Spinal cord (tissue), 10 donors: Measurements from ENCODE around the gene MB. TPM values are rescaled to one million over a fixed set of nuclear protein-coding genes. Genes with fewer than 3 reads are reported as not detected.

Source experiments
- DNase-seq, 6 donors: peaks; one replicate each; pipeline versions ENCODE4 v3.0.0 to v3.0.0-alpha.2; 2013 to 2015; ENCODE audit warnings: low spot score in 6 of 6, low read depth in 4 of 6
- H3K27ac ChIP-seq: one replicate; pipeline ENCODE4 v1.5.1; 2013; ENCODE audit warnings: low read depth, low read length, control low read depth
- H3K27me3 ChIP-seq: one replicate; pipeline ENCODE4 v1.6.1; 2013; ENCODE audit warnings: low read length; ENCODE audit not compliant: control insufficient read depth, insufficient read depth
- H3K36me3 ChIP-seq: one replicate; pipeline ENCODE4 v1.6.1; 2013; ENCODE audit warnings: low read length; ENCODE audit not compliant: control insufficient read depth, insufficient read depth
- H3K4me1 ChIP-seq: one replicate; pipeline ENCODE4 v1.6.1; 2013; ENCODE audit warnings: low read length; ENCODE audit not compliant: control insufficient read depth, insufficient read depth
- H3K4me3 ChIP-seq: one replicate; pipeline ENCODE4 v1.5.1; 2013; ENCODE audit warnings: low read depth, low read length, control low read depth
- H3K9me3 ChIP-seq: one replicate; pipeline ENCODE4 v1.6.1; 2013; ENCODE audit warnings: low read length; ENCODE audit not compliant: control insufficient read depth, insufficient read depth
- WGBS: methylation state at CpG from one replicate; pipeline ENCODE4 v1.1.5; 2013; ENCODE audit warnings: missing lambda C conversion rate; ENCODE audit not compliant: insufficient coverage; 5-methylcytosine and 5-hydroxymethylcytosine counted together
- polyA plus RNA-seq, 2 donors: library from polyadenylated mRNA; unstranded; fragments of 120-200 nt; gene quantifications; one replicate each; pipeline ENCODE4 v1.2.1, GENCODE V29; 2013; ENCODE audit not compliant: insufficient read length in 2 of 2
- total RNA-seq, 2 donors: library from RNA; depleted of rRNA in 1 of 2; stranded (reverse); fragments of 120-200 nt in 1 of 2; fragments of >200 nt in 1 of 2; gene quantifications; one replicate each; pipeline versions ENCODE4 v1.2.3 to v1.2.4, GENCODE V29; 2013 to 2014
- donor health status: healthy.

The MB gene
- total and polyA plus RNA-seq, 4 donors: 0.41 to 1.8 (median 0.64) TPM

GRCh38 chr22:35591714-35592417, 25.3 kb downstream of the MB start:
- WGBS: 84% methylated on average over 13 of the region's 14 CpGs
- H3K36me3 ChIP-seq: no peaks in the 10 kb centered on the region
- H3K4me1 ChIP-seq: peaks cover 26% of the 10 kb centered on the region
- no peak overlapping the region for H3K4me3 ChIP-seq
- no peaks in the 10 kb centered on the region for H3K27me3 ChIP-seq
- no peaks in the 10 kb centered on the region for H3K9me3 ChIP-seq
- no peak overlapping the region for H3K27ac ChIP-seq
- no peak for DNase-seq

GRCh38 chr22:35590634-35591295, 26.4 kb downstream of the MB start:
- no peak for DNase-seq
- H3K4me1 ChIP-seq: peaks cover 26% of the 10 kb centered on the region
- H3K4me3 ChIP-seq: no peak overlapping the region
- no peaks in the 10 kb centered on the region for H3K27me3 ChIP-seq
- no peaks in the 10 kb centered on the region for H3K36me3 ChIP-seq
- 77% methylated on average over 10 of the region's 13 CpGs for WGBS
- no peak overlapping the region for H3K27ac ChIP-seq
- H3K9me3 ChIP-seq: no peaks in the 10 kb centered on the region

GRCh38 chr22:35589756-35590093, 27.4 kb downstream of the MB start:
- H3K4me1 ChIP-seq: peaks cover 26% of the 10 kb centered on the region
- H3K27ac ChIP-seq: no peak overlapping the region

DNA sequence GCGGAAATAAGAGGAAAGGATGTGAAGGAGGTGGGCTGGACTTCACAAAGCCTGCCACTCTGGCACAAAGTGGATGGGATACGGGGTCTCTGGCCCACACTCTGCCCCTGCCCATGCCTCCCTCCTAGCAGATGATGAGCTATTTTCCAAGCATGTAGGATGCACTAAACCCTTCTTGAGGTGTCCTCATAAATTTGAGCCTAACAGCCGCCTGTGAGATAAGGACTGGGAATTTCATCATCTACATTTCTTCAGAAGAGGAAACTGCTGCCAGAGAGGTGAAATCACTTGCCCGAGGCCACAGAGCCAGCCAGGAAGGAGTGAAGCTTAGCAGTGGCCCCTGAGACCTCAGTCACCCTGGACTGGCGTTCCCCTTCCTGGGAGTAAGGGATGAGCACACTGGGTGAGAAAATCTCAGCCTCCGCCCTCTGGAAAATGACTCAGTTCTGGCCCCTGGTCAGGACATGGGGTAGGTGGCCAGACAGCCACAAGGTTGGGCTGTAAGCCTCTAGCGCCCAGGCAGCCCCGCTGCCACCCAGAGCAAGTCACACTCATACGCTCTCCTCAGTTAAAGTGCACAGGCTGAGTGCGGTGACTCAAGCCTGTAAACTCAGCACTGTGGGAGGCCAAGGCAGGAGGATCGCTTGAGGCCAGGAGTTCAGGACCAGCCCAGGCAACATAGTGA, 27.9 kb downstream of the MB start:
- 87% methylated on average over 10 of the region's 11 CpGs for WGBS
- Histone ChIP-seq H3K4me3 (no peak overlapping the region), H3K9me3 (no peaks in the 10 kb centered on the region), H3K27ac (no peak overlapping the region), H3K36me3 (no peaks in the 10 kb centered on the region), H3K27me3 (no peaks in the 10 kb centered on the region), H3K4me1 (peaks cover 26% of the 10 kb centered on the region)
- DNase-seq: no peak

More at GRCh38 chr22:35589756-35590093, 27.4 kb downstream of the MB start:
- DNase-seq: no peak
- H3K9me3 ChIP-seq: no peaks in the 10 kb centered on the region
- H3K36me3 ChIP-seq: no peaks in the 10 kb centered on the region
- H3K27me3 ChIP-seq: no peaks in the 10 kb centered on the region
- WGBS: 89% methylated on average over 6 of the region's 6 CpGs
- H3K4me3 ChIP-seq: no peak overlapping the region

- 68% methylated on average over 5 of the region's 5 CpGs for WGBS
- Histone ChIP-seq H3K9me3 (no peaks in the 10 kb centered on the region), H3K27ac (no peak overlapping the region), H3K4me3 (no peak overlapping the region), H3K27me3 (no peaks in the 10 kb centered on the region), H3K36me3 (no peaks in the 10 kb centered on the region), H3K4me1 (peaks cover 15% of the 10 kb centered on the region)
- no peak for DNase-seq
Observed at GRCh38 chr22:35587896-35588295, 29.2 kb downstream of the MB start.

DNA sequence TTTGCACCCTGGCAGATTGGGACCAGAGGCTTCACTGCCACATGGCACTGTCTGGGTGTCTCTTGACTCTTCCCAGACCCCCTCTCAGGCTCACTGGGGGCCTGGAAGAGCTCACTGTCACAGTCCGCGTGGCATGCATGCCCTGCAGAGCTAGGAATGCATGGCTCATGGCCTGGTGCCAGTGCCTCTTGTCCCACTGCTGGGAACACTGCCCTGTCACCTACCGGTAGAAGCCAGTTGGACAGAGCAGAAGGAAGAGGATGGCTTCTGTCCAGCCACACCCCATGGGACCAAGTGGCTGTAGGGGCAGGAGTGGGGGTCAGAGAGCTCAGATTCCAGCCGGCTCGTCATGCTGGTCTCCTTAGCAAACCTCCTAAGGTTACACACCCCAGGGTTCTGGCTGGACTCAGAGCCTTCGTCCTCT, 29.7 kb downstream of the MB start:
- Histone ChIP-seq H3K4me3 (no peak overlapping the region), H3K36me3 (no peaks in the 10 kb centered on the region), H3K9me3 (no peaks in the 10 kb centered on the region), H3K27ac (no peak overlapping the region), H3K4me1 (peaks cover 12% of the 10 kb centered on the region), H3K27me3 (no peaks in the 10 kb centered on the region)
- WGBS: 34% methylated on average over 4 of the region's 6 CpGs
- peak in 2 of 6 donors; percentile 64 to 76 for DNase-seq

GRCh38 chr22:35586771-35587170, 30.4 kb downstream of the MB start:
- Histone ChIP-seq H3K9me3 (no peaks in the 10 kb centered on the region), H3K27ac (no peak overlapping the region), H3K36me3 (no peaks in the 10 kb centered on the region), H3K4me3 (no peak overlapping the region), H3K27me3 (no peaks in the 10 kb centered on the region), H3K4me1 (peaks cover 8% of the 10 kb centered on the region)
- no peak for DNase-seq

DNA sequence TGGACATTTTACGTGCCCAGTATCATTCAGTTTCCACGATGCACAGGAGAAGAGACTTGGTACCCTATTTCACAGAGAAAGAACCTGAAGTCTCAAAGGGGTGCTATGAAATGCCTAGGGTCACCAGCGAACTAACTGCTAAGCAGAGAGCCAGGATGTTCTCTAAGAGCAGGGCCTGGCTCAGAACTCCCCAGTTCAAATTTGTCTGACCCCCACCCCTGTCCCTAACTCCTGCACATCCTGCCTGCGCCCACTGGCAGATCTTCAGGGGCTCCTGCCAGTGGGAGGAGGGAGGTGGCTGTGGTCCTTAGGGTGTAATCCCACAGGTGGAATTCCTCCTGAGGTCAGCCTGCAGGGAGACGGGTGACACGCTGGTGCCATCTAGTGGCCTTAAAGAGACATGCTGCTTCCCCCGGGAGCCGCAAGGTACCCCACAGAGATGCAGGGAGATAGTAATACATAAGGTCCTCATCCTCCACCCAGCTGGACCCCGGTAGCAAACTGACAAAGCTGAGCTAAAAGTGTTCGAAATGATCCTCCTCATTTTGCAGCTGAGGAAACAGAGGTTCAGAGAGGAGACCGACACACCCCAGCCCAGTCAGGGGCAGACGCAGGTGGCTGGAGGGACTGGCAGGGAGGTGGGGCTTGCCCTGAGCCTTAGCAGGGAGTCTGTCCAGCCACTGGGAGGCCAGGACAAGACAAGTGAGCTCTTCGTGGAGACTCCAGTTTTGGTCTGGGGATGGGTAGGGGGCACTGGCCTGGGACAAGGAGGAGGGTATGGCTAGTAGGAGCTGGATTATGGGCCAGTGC, 34.1 kb downstream of the MB start:
- 34% methylated on average over 12 of the region's 13 CpGs for WGBS
- DNase-seq: peak in 3 of 6 donors; percentile 58 to 86 (median 77)
- Histone ChIP-seq H3K4me3 (no peak overlapping the region), H3K27ac (no peak overlapping the region), H3K4me1 (peaks cover 8% of the 10 kb centered on the region), H3K27me3 (no peaks in the 10 kb centered on the region), H3K9me3 (no peaks in the 10 kb centered on the region), H3K36me3 (no peaks in the 10 kb centered on the region)

DNA sequence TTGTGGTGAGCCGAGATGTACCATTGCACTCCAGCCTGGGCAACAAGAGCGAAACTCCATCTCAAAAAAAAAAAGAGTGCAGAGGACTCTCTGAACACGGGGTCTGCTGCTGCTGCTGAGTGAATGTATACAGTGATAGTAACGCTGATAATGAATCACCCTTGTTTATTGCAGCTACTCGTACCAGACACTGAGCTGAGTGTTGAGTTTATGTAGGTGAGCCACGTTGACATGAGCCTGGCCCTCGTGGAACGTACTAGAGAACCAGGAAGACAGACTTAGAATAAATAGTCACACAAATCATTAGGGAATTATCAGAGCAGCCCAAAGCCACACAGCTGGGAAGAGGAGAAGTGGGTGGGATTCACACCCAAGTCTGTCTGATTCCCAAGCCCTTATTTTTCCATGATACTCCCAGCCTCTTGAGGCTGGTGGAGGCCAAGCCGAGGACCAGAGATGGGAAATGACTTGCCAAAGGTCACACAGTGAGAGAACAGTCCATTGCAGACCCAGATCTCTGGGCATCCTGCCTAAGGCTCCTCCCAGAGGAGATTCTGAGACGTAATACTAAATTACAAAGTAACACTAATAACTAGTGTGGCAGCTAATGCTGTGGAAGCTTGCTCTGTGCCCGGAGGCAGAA, 34.8 kb downstream of the MB start:
- Histone ChIP-seq H3K4me3 (no peak overlapping the region), H3K36me3 (no peaks in the 10 kb centered on the region), H3K4me1 (peaks cover 2% of the 10 kb centered on the region), H3K27me3 (no peaks in the 10 kb centered on the region), H3K27ac (no peak overlapping the region), H3K9me3 (no peaks in the 10 kb centered on the region)
- no peak for DNase-seq
- 70% methylated on average over 3 of the region's 11 CpGs for WGBS
